Activated CD8-positive, alpha-beta T cell treated with anti-CD3 and anti-CD28 coated beads for 36 hours (primary cell): ENCODE data around the gene BEND5. TPM values are rescaled to one million over a fixed set of nuclear protein-coding genes. Genes with fewer than 3 reads are reported as not detected.

Experiments
- ATAC-seq: fragments of 200-7000 bp; cut with Tn5 transposase; one replicate; pipeline ENCODE4 v1.10.0; 2021; ENCODE audit warnings: mild to moderate bottlenecking, moderate library complexity
- CTCF ChIA-PET: fragments of 350-600 bp; sonication (Branson Sonifier 250); formaldehyde crosslinking; loops from one replicate; lab custom pipeline; 2021; ENCODE audit warnings: antibody characterized with exemption; lab: Charles Lee
- POLR2A ChIA-PET: fragments of 350-600 bp; sonication (Branson Sonifier 250); formaldehyde crosslinking; loops from one replicate; lab custom pipeline; 2021; ENCODE audit warnings: antibody characterized with exemption; lab: Charles Lee
- DNase-seq: peaks from one replicate; pipeline ENCODE4 v3.0.0-alpha.2; 2020
- H3K27ac Mint-ChIP-seq: one replicate; pipeline ENCODE4 v1.8.0; 2021; ENCODE audit warnings: mild to moderate bottlenecking, mixed read lengths
- H3K27me3 Mint-ChIP-seq: one replicate; pipeline ENCODE4 v1.8.0; 2021; ENCODE audit warnings: mixed read lengths
- H3K36me3 Mint-ChIP-seq: one replicate; pipeline ENCODE4 v1.8.0; 2021; ENCODE audit warnings: low read depth, mixed read lengths
- H3K4me1 Mint-ChIP-seq: one replicate; pipeline ENCODE4 v1.8.0; 2021; ENCODE audit warnings: low read depth, mixed read lengths
- H3K4me3 Mint-ChIP-seq: one replicate; pipeline ENCODE4 v1.8.0; 2021; ENCODE audit warnings: mild to moderate bottlenecking, moderate library complexity, mixed read lengths
- H3K9me3 Mint-ChIP-seq: one replicate; pipeline ENCODE4 v1.8.0; 2021; ENCODE audit warnings: mixed read lengths
- CTCF ChIP-seq: fragments of 200-600 bp; IDR thresholded peaks from one replicate; pipeline ENCODE4 v1.8.0; 2022; ENCODE audit warnings: antibody characterized with exemption, mild to moderate bottlenecking
- intact Hi-C: fragments of 100-400 bp; cut with micrococcal nuclease; formaldehyde crosslinking; loops from one replicate; pipeline ENCODE4 v1.10.0; 2022
- total RNA-seq, 2 experiments: library from RNA; stranded (reverse); gene quantifications; one replicate each; pipeline ENCODE4 v1.2.3, GENCODE V29; 2021

Gene BEND5
- total RNA-seq, 2 experiments from 2014 or later, result 62.6 to 73.6 TPM

GRCh38 chr1:48793863-48794262 lies 17.2 kb upstream of the BEND5 start:
- ATAC-seq (no peak), DNase-seq (no peak)
- H3K36me3 Mint-ChIP-seq, result no peaks in the 10 kb centered on the region
- peaks cover 16% of the 10 kb centered on the region for H3K27me3 Mint-ChIP-seq
- ChIA-PET POLR2A (no interaction called here), CTCF (no interaction called here)
- H3K4me3 Mint-ChIP-seq, result no peak overlapping the region
- TF ChIP-seq CTCF, result no peak
- H3K9me3 Mint-ChIP-seq, result no peaks in the 10 kb centered on the region
- H3K4me1 Mint-ChIP-seq, result peaks cover 23% of the 10 kb centered on the region
- no peak overlapping the region for H3K27ac Mint-ChIP-seq
- intact Hi-C loops, result no loop called here

- H3K4me1 Mint-ChIP-seq, result peaks cover 23% of the 10 kb centered on the region
- no peak overlapping the region for H3K4me3 Mint-ChIP-seq
- intact Hi-C loops, result no loop called here
- H3K27me3 Mint-ChIP-seq, result peaks cover 13% of the 10 kb centered on the region
- no peaks in the 10 kb centered on the region for H3K36me3 Mint-ChIP-seq
- DNase-seq, result no peak
- CTCF ChIA-PET, result no interaction called here
- no peak for ATAC-seq
- H3K9me3 Mint-ChIP-seq, result no peaks in the 10 kb centered on the region
- H3K27ac Mint-ChIP-seq, result no peak overlapping the region
- TF ChIP-seq CTCF, result no peak
- POLR2A ChIA-PET, result interaction anchor here (0.6 to 1.3 kb wide), 2 partner anchors 19 to 150 kb away, joined by 3 to 4 read pairs; no protein-coding TSS in a partner anchor
Measured at GRCh38 chr1:48792961-48793360, 16.3 kb upstream of the BEND5 start.

- Mint-ChIP-seq H3K27ac (peak overlapping the region; percentile 78), H3K9me3 (no peaks in the 10 kb centered on the region), H3K36me3 (no peaks in the 10 kb centered on the region), H3K27me3 (peaks cover 11% of the 10 kb centered on the region), H3K4me3 (no peak overlapping the region), H3K4me1 (peaks cover 26% of the 10 kb centered on the region)
- no peak for TF ChIP-seq CTCF
- ChIA-PET CTCF (no interaction called here), POLR2A (no interaction called here)
- intact Hi-C loops, result no loop called here
- peak; percentile 91 for ATAC-seq
- no peak for DNase-seq
Measured at GRCh38 chr1:48790397-48790796, 13.7 kb upstream of the BEND5 start.

- ATAC-seq (no peak), DNase-seq (no peak)
- ChIA-PET POLR2A (no interaction called here), CTCF (no interaction called here)
- no peak for TF ChIP-seq CTCF
- no peaks in the 10 kb centered on the region for H3K9me3 Mint-ChIP-seq
- intact Hi-C loops, result no loop called here
- peak overlapping the region; percentile 78 for H3K27ac Mint-ChIP-seq
- H3K4me3 Mint-ChIP-seq, result no peak overlapping the region
- H3K4me1 Mint-ChIP-seq, result peaks cover 27% of the 10 kb centered on the region
- H3K36me3 Mint-ChIP-seq, result no peaks in the 10 kb centered on the region
- H3K27me3 Mint-ChIP-seq, result peaks cover 11% of the 10 kb centered on the region
Measured at GRCh38 chr1:48789903-48790302, 13.2 kb upstream of the BEND5 start.

GRCh38 chr1:48785869-48786268 lies 9.2 kb upstream of the BEND5 start:
- no peak overlapping the region for H3K27ac Mint-ChIP-seq
- CTCF ChIA-PET, result no interaction called here
- POLR2A ChIA-PET, result no interaction called here
- DNase-seq (no peak), ATAC-seq (peak; percentile 29)
- TF ChIP-seq CTCF, result no peak
- H3K4me1 Mint-ChIP-seq, result peaks cover 17% of the 10 kb centered on the region
- no peaks in the 10 kb centered on the region for H3K36me3 Mint-ChIP-seq
- no peaks in the 10 kb centered on the region for H3K9me3 Mint-ChIP-seq
- intact Hi-C loops, result no loop called here
- H3K27me3 Mint-ChIP-seq, result peaks cover 3% of the 10 kb centered on the region
- no peak overlapping the region for H3K4me3 Mint-ChIP-seq
